IPS-18a (cell line): ENCODE results near the gene PTPRH.

Experiments used
- H3K27ac ChIP-seq: one replicate; pipeline ENCODE4 v1.5.1; 2013; ENCODE audit warnings: low read length
- H3K27me3 ChIP-seq: one replicate; pipeline ENCODE4 v1.6.1; 2013; ENCODE audit warnings: mild to moderate bottlenecking, low read length; ENCODE audit not compliant: control insufficient read depth, insufficient read depth
- H3K36me3 ChIP-seq: one replicate; pipeline ENCODE4 v1.6.1; 2013; ENCODE audit warnings: low read depth, low read length; ENCODE audit not compliant: control insufficient read depth
- H3K4me1 ChIP-seq: one replicate; pipeline ENCODE4 v1.6.1; 2013; ENCODE audit warnings: low read depth, low read length; ENCODE audit not compliant: control insufficient read depth
- H3K4me3 ChIP-seq: one replicate; pipeline ENCODE4 v1.5.1; 2013; ENCODE audit warnings: low read length
- H3K9ac ChIP-seq: one replicate; pipeline ENCODE4 v1.6.1; 2013; ENCODE audit warnings: mild to moderate bottlenecking, low read length, moderate library complexity
- H3K9me3 ChIP-seq: one replicate; pipeline ENCODE4 v1.6.1; 2013; ENCODE audit warnings: low read depth, low read length; ENCODE audit not compliant: control insufficient read depth

PTPRH gene

DNA sequence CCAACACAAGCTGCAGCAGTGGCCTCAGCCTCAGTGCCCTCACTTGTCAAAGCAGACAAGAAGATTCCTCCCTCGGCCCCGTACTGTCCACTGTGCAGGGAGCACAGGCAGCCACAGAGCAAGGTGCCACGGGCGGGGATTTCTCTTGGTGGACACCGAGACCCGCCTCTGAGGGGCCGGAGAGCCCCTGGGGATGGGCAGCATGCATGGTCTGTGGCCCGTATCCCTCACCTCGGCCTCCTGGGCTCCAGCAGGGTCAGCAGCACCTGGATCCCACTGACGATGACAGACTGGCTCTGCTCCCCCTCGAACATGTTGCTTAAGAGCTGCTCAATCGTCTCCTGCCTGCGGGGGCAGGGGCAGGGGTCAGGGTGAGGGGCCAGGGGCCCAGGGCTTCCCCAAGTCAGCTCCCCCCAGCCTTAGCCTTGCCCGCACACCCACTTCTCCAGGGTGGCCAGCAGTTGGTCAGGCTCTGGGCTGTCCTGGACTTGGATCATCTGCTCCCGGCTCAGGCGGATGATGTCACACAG, 32.7 kb upstream of the PTPRH start:
- H3K9me3 ChIP-seq: no peaks in the 10 kb centered on the region
- H3K27ac ChIP-seq: no peak overlapping the region
- no peaks in the 10 kb centered on the region for H3K4me1 ChIP-seq
- H3K4me3 ChIP-seq: no peak overlapping the region
- no peak overlapping the region for H3K9ac ChIP-seq
- peaks cover 69% of the 10 kb centered on the region for H3K36me3 ChIP-seq
- H3K27me3 ChIP-seq: no peaks in the 10 kb centered on the region

DNA sequence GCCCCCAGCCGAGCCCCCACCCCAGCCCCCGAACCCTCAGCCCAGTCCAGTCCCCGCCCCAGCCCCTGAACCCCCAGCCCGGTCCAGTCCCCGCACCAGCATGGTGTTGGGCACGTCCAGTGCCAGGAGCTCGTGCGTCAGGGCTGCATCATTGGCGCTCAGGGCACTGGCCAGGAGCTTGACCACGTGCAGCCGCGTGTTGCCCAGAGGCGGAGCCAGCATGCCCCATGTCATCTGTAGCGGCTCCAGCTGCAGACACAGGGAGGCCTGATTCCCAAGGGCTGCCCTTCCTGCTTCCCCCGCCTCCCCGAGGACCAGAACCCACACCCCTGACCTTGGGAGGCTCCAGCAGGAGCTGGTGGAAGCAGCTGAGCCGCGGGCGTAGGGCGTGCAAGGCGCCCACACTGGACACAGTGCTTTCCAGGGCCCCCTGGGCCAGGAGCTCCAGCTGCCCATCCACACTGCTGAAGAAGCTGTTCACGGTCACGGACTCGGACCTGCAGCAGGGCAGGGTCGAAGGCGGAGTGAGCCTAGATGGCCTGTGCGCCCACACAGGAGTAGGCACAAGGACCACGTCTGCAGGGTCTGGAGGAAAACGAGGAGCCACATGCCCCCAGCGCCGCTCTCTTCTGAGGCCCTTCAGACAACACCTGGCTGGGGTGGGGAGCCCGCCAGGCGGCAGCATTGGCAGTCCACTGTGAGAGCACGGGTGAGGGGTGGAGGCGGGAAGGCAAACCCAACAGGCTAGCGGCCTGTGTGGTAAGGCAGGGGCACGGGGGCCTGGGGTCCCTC, 32.0 kb upstream of the PTPRH start:
- Histone ChIP-seq H3K4me1 (no peaks in the 10 kb centered on the region), H3K9ac (no peak overlapping the region), H3K36me3 (peaks cover 69% of the 10 kb centered on the region), H3K4me3 (no peak overlapping the region), H3K9me3 (no peaks in the 10 kb centered on the region), H3K27ac (no peak overlapping the region), H3K27me3 (no peaks in the 10 kb centered on the region)

DNA sequence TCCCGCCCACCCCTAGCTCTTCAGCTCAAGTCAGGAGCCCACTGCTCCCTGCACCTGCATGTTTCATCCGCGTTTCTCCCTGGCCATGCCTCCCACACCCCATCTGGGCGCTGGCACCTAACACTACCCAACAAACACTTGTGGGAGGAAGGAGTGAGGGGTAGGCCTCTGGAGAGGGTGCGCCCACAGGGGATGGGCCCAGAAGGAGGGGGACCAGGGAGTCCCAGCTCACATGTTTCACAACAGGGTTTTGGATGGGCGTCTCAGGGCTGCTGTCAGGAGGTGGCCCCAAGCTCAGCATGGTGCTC, 31.4 kb upstream of the PTPRH start:
- Histone ChIP-seq H3K36me3 (peaks cover 71% of the 10 kb centered on the region), H3K9me3 (no peaks in the 10 kb centered on the region), H3K4me1 (no peaks in the 10 kb centered on the region), H3K9ac (no peak overlapping the region), H3K4me3 (no peak overlapping the region), H3K27ac (no peak overlapping the region), H3K27me3 (no peaks in the 10 kb centered on the region)

DNA sequence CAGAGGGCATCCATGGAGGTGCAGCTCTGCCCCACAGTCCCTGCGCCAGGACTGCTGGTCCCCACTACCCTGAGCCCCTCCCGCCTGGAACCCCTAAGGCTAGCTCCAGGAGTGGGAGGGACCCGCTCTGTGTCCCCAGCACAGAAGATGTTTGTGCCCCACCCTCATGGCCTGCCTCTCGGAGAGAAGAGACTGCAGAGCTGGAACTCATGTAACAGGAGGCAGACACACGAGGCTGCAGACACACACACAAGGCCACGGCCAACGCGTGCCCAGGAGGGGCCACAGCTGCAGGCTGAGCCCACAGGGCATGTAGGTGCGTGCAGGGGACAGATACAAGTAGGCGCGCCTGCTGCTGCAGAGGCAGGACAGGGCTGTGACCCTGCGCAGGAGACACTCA, 29.7 kb upstream of the PTPRH start:
- Histone ChIP-seq H3K27me3 (no peaks in the 10 kb centered on the region), H3K4me3 (no peak overlapping the region), H3K27ac (no peak overlapping the region), H3K4me1 (no peaks in the 10 kb centered on the region), H3K9me3 (no peaks in the 10 kb centered on the region), H3K36me3 (peaks cover 66% of the 10 kb centered on the region), H3K9ac (no peak overlapping the region)

DNA sequence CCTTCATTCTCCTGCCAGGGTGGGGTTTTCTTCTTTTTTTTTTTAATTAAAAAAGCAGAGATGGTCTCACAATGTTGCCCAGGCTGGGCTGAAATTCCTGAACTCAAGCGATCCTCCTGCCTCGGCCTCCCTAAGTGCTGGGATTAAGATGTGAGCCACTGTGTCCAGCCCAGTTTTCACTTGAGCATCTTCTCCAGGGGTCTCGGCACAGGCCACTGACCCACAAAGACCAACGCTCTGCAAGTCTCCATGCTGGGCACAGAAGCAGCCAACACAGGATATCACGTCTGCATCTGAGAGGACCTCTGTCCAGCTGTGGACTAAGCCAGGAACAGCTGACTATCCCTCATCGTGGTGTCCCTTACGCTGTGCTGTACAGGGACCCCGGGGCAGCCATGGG, 28.7 kb upstream of the PTPRH start:
- no peak overlapping the region for H3K4me3 ChIP-seq
- H3K27ac ChIP-seq: no peak overlapping the region
- no peaks in the 10 kb centered on the region for H3K27me3 ChIP-seq
- H3K4me1 ChIP-seq: no peaks in the 10 kb centered on the region
- H3K36me3 ChIP-seq: peaks cover 59% of the 10 kb centered on the region
- H3K9me3 ChIP-seq: no peaks in the 10 kb centered on the region
- no peak overlapping the region for H3K9ac ChIP-seq

DNA sequence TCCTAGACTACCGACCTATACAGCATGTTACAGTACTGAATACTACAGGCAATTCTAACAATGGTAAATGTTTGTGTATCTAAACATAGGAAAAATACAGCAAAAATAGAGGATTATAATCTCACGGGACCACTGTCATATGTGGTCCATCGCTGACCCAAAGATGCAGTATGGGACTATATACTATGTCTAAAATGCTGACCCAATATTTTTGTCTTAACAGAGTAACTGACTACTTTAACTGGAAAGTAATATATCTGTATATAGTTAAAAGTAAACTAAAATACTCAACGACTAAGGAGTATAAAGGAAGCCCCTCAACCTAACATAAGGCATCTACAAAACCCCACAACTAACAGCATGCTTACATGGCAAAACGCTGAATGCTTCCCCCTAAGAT, 23.7 kb upstream of the PTPRH start:
- H3K4me3 ChIP-seq: no peak overlapping the region
- no peak overlapping the region for H3K27ac ChIP-seq
- no peaks in the 10 kb centered on the region for H3K9me3 ChIP-seq
- no peak overlapping the region for H3K9ac ChIP-seq
- H3K36me3 ChIP-seq: peaks cover 41% of the 10 kb centered on the region
- no peaks in the 10 kb centered on the region for H3K4me1 ChIP-seq
- no peaks in the 10 kb centered on the region for H3K27me3 ChIP-seq

DNA sequence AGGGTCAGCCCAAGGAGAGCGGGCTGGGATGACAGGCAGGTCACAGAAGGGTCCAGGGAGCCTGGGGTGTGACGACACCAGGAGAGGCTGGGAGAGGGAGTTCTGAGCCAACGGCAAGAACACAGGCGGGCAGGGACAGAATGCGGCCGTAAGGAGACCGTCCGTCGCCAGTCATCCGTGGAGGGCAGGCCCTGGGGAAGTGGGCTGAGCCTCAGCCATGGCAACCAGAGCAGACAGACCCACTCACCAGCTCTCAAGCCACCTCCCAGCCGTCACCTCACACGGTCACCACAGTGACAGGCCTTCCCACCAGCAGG, 22.9 kb upstream of the PTPRH start:
- H3K27me3 ChIP-seq: no peaks in the 10 kb centered on the region
- no peak overlapping the region for H3K4me3 ChIP-seq
- no peaks in the 10 kb centered on the region for H3K9me3 ChIP-seq
- H3K4me1 ChIP-seq: no peaks in the 10 kb centered on the region
- H3K27ac ChIP-seq: no peak overlapping the region
- H3K9ac ChIP-seq: no peak overlapping the region
- H3K36me3 ChIP-seq: peaks cover 34% of the 10 kb centered on the region

DNA sequence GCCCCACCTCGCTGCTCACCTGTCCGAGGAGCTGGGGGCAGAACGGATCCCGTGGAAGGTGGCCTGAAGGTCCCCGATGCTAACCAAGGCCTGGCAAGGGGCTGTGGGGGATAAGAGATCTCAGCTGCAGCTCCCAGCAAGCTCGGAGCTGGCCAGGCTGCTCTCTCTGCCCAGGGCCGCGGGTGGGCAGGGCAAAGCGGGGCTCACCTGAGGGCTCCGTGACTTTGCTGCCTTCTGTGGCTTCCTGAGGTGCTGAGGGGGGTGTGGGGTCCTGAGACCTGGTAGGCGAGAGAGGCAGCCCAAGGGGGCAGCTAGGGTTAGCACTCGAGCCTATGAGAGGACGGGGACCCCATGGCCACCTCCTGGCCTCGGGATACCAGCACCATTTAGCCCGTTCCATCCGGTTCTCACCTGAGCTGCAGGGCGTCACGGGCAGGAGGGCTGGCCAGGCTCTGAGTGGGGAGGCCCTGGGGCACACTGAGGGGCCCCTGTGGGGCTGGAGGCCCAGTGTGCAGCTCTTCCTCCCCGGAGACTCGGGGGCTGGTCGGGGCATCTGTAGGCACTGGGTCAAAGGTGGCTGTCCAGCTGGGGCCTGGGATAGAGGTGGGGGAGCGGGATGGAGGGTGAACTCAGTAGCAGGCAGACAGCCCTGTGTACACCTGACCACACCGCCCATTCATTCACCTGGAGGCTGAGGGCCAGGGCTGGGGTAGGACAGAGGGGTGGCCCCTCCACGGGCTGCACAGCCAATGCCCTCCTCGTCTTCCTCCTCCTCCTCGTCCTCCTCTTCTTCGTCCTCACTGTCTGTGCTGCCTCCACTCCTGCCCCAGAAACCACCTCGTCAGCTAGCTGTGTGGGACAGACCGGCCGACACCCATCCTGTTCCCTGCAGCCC, 22.3 kb upstream of the PTPRH start:
- H3K27me3 ChIP-seq: no peaks in the 10 kb centered on the region
- H3K4me3 ChIP-seq: no peak overlapping the region
- H3K36me3 ChIP-seq: peaks cover 28% of the 10 kb centered on the region
- no peak overlapping the region for H3K9ac ChIP-seq
- H3K4me1 ChIP-seq: no peaks in the 10 kb centered on the region
- H3K27ac ChIP-seq: no peak overlapping the region
- H3K9me3 ChIP-seq: no peaks in the 10 kb centered on the region

DNA sequence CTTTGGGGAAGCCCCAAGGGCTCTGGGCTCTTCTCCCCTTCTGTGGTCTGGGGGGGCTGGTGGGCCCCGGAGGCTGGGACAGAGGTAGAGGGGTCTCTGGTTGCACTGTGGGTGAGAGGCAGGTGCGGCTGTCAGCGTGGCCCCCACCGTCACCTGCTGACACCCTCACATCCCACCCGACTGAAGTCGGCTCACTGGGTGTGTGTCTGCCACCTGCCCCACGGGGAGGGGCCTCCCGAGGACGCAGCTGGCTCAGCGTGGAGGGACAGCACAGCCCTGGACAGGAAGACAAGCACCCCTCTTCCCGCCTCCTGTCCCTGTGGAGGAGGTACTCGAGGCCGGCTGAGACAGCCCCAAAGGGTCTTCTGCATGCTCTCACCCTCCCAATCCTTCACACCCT, 21.5 kb upstream of the PTPRH start:
- no peaks in the 10 kb centered on the region for H3K4me1 ChIP-seq
- H3K9me3 ChIP-seq: no peaks in the 10 kb centered on the region
- H3K36me3 ChIP-seq: peaks cover 20% of the 10 kb centered on the region
- H3K4me3 ChIP-seq: no peak overlapping the region
- H3K9ac ChIP-seq: no peak overlapping the region
- H3K27ac ChIP-seq: no peak overlapping the region
- H3K27me3 ChIP-seq: no peaks in the 10 kb centered on the region

DNA sequence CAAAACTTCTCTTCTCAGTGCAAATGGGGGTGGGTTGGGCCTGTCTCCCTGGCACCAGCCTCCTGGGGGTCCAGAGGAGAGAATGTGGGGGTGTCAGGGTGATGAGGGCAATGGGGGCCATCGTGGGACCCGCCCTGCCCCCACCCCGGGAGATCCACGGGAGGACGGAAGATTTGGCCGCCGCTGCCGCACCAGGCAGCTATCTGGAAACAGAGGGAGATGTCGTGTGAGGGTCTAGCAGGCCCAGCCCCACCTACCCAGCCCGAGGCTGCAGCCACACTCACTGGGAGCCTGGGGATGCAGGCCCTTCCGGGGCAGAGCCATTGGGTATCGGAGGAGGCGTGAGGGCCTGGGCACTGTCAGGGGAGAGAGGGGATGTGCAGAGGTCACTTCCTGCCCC, 21.0 kb upstream of the PTPRH start:
- Histone ChIP-seq H3K36me3 (peaks cover 20% of the 10 kb centered on the region), H3K9me3 (no peaks in the 10 kb centered on the region), H3K9ac (no peak overlapping the region)

DNA sequence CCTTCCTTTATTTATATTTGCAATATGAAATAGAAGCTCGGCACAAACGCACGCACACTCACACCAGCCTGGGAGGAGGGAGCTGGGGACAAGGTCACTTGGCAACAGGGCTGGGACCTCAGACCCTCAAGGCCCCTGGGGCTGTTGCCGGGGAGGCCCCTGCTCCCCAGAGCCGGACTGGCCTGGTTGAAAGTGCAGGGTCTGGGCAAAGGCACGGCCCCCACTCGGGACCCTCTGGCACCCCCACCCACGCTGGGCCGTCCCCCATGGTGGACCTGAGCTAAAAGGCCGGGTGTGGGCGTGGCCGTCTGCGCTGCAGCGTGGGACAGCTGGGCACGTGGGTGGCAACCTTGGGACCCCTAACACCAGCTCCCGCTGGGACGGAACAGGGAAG, 20.5 kb upstream of the PTPRH start:
- no peak overlapping the region for H3K27ac ChIP-seq
- no peak overlapping the region for H3K9ac ChIP-seq
- no peak overlapping the region for H3K4me3 ChIP-seq
- no peaks in the 10 kb centered on the region for H3K9me3 ChIP-seq
- H3K27me3 ChIP-seq: no peaks in the 10 kb centered on the region
- peaks cover 15% of the 10 kb centered on the region for H3K36me3 ChIP-seq
- H3K4me1 ChIP-seq: no peaks in the 10 kb centered on the region

More for the DNA sequence above, 21.0 kb upstream of the PTPRH start:
- Histone ChIP-seq H3K4me3 (no peak overlapping the region), H3K27me3 (no peaks in the 10 kb centered on the region), H3K4me1 (no peaks in the 10 kb centered on the region), H3K27ac (no peak overlapping the region)
